Measurements from ENCODE around the gene TMEM95. TPM values are rescaled to one million over a fixed set of nuclear protein-coding genes. Genes with fewer than 3 reads are reported as not detected.

TMEM95 gene
- total and polyA plus RNA-seq, 11 donors: not detected

GRCh38 chr17:7396147-7396546, 41.2 kb downstream of the TMEM95 start:
- no peak for ATAC-seq
- Histone ChIP-seq H3K4me3 (no peak overlapping the region), H3K9me3 (no peaks in the 10 kb centered on the region), H3K36me3 (peaks cover 0 to 17% (median 8%) of the 10 kb centered on the region in 9 donors), H3K4me1 (peaks cover 0 to 23% (median 17%) of the 10 kb centered on the region in 12 donors), H3K27me3 (no peaks in the 10 kb centered on the region), H3K27ac (no peak overlapping the region)
- intact Hi-C loops (cut with DNase I): no loop called here
- no peak for DNase-seq
- WGBS, 4 donors: 90 to 96% (median 92%) methylated on average over 4 of the region's 4 CpGs
- TF ChIP-seq POLR2A (IDR thresholded peaks at IDR 0.05) (no peak), CTCF (IDR thresholded peaks at IDR 0.05) (no peak)

GRCh38 chr17:7398612-7399011, 43.7 kb downstream of the TMEM95 start:
- intact Hi-C loops (cut with DNase I): no loop called here
- no peak overlapping the region for H3K27ac ChIP-seq
- no peak for ATAC-seq
- TF ChIP-seq CTCF (IDR thresholded peaks at IDR 0.05) (no peak), POLR2A (IDR thresholded peaks at IDR 0.05) (no peak)
- DNase-seq: no peak
- H3K4me1 ChIP-seq: peaks cover 5 to 31% (median 22%) of the 10 kb centered on the region in 12 donors
- no peaks in the 10 kb centered on the region for H3K36me3 ChIP-seq
- no peak overlapping the region for H3K4me3 ChIP-seq
- no peaks in the 10 kb centered on the region for H3K27me3 ChIP-seq
- no peaks in the 10 kb centered on the region for H3K9me3 ChIP-seq
- 83 to 89% (median 87%) methylated on average over 2 of the region's 2 CpGs for WGBS, 4 donors

GRCh38 chr17:7403043-7403726, 48.2 kb downstream of the TMEM95 start:
- DNase-seq: peak in 4 of 5 donors; percentile 67 to 77 (median 74)
- intact Hi-C loops (cut with DNase I): loop anchor here in 5 of 10 donors (2.0 to 5.0 kb wide), 4 partner anchors 34 to 79 kb away; partner anchors contain the start of genes KCTD11 (in 2 of the 5), FGF11 (in 1 of the 5), POLR2A (in 1 of the 5) and SLC35G6 (in 1 of the 5)

More at GRCh38 chr17:7403043-7403726, 48.2 kb downstream of the TMEM95 start:
- TF ChIP-seq POLR2A (IDR thresholded peaks at IDR 0.05) (no peak), CTCF (IDR thresholded peaks at IDR 0.05) (no peak)
- Histone ChIP-seq H3K4me1 (peaks cover 5 to 34% (median 17%) of the 10 kb centered on the region in 12 donors), H3K4me3 (peak overlapping the region; percentile 35 to 88 (median 69)), H3K9me3 (no peaks in the 10 kb centered on the region), H3K27me3 (peaks cover 0 to 5% (median 0%) of the 10 kb centered on the region in 9 donors), H3K36me3 (no peaks in the 10 kb centered on the region), H3K27ac (peak overlapping the region; percentile 83 to 98 (median 92))
- ATAC-seq: peak; percentile 1 to 13 (median 6)
- 6 to 19% (median 10%) methylated on average over 10 to 16 of the region's 16 CpGs for WGBS, 4 donors

Data from heart left ventricle (tissue), 16 donors.